Gastroesophageal sphincter (tissue), 3 donors: Measurements from ENCODE around the gene RIPPLY3.

Source experiments
- CTCF ChIP-seq, 4 experiments: fragments of 200-600 bp in 2 of 4; fragments of 450-650 bp in 2 of 4; sonication (generic) in 1 of 4; IDR thresholded peaks; one replicate each; pipeline ENCODE4 v1.5.1; 2017 to 2019; ENCODE audit warnings: antibody characterized with exemption in 4 of 4, mild to moderate bottlenecking in 2 of 4, moderate library complexity in 2 of 4
- POLR2A ChIP-seq, 2 donors: fragments of 450-650 bp; IDR thresholded peaks; one replicate each; pipeline ENCODE4 v1.6.1; 2017; ENCODE audit warnings: antibody characterized with exemption in 2 of 2, mild to moderate bottlenecking in 2 of 2, moderate library complexity in 1 of 2

GRCh38 chr21:37028570-37028969 is 22.1 kb downstream of the RIPPLY3 start:
- no peak for TF ChIP-seq POLR2A (IDR thresholded peaks at IDR 0.05)
- no peak for TF ChIP-seq CTCF (IDR thresholded peaks at IDR 0.05)
